GM12878 (cell line): ENCODE measurements around the gene ISCU. TPM values are rescaled to one million over a fixed set of nuclear protein-coding genes. Genes with fewer than 3 reads are reported as not detected.
A peak's percentile ranks its signal among the peaks of the same experiment; 100 is the strongest.

Experiments used
- ASH2L ChIP-seq: fragments of 300-600, 200-600 bp; sonication (generic); IDR thresholded peaks from 2 replicates; pipeline ENCODE4 v1.6.1; 2017; ENCODE audit warnings: low read depth, mild to moderate bottlenecking, borderline replicate concordance
- BACH1 ChIP-seq: fragments of 450-650 bp; IDR thresholded peaks from 2 replicates; pipeline ENCODE4 v1.6.1; 2017; ENCODE audit warnings: mild to moderate bottlenecking, borderline replicate concordance
- BCL11A ChIP-seq: IDR thresholded peaks from 2 replicates; pipeline ENCODE4 v1.6.1; 2011; ENCODE audit warnings: low read depth, low read length
- EGR1 ChIP-seq, 2 experiments: IDR thresholded peaks; 1 replicate in 1 of 2; 2 replicates in 1 of 2; pipeline ENCODE4 v1.6.1; 2011 to 2012; ENCODE audit warnings: low read depth in 2 of 2, low read length in 2 of 2, borderline replicate concordance in 1 of 2, mild to moderate bottlenecking in 1 of 2, moderate library complexity in 1 of 2
- ETV6 ChIP-seq, 2 experiments: fragments of 450-650 bp in 1 of 2; IDR thresholded peaks in 1 of 2; conservative IDR thresholded peaks in 1 of 2; 2 replicates each; pipeline ENCODE4 v1.6.1; 2014; ENCODE audit warnings: antibody characterized with exemption in 1 of 2, borderline replicate concordance in 1 of 2, low read depth in 1 of 2, mild to moderate bottlenecking in 1 of 2, moderate library complexity in 1 of 2
- JUND ChIP-seq: IDR thresholded peaks from 2 replicates; pipeline ENCODE4 v1.6.1; 2012; ENCODE audit warnings: low read depth, mild to moderate bottlenecking, low read length, improper control_type of control experiment, moderate library complexity
- MEF2B ChIP-seq: fragments of 450-650 bp; IDR thresholded peaks from 2 replicates; pipeline ENCODE4 v1.6.1; 2018; ENCODE audit warnings: mild to moderate bottlenecking, moderate library complexity; ENCODE audit not compliant: partially characterized antibody, poor library complexity, severe bottlenecking
- NFIC ChIP-seq: IDR thresholded peaks from 2 replicates; pipeline ENCODE4 v1.6.1; 2012; ENCODE audit warnings: low read depth, mild to moderate bottlenecking, inconsistent platforms, low read length, moderate library complexity
- PAX8 ChIP-seq: fragments of 450-650 bp; IDR thresholded peaks from 2 replicates; pipeline ENCODE4 v1.6.1; 2017; ENCODE audit warnings: mild to moderate bottlenecking, moderate library complexity
- STAT1 ChIP-seq: fragments of 450-650 bp; conservative IDR thresholded peaks from 2 replicates; pipeline ENCODE4 v1.6.1; 2014; ENCODE audit warnings: antibody characterized with exemption, mild to moderate bottlenecking
- TCF12 ChIP-seq: IDR thresholded peaks from 2 replicates; pipeline ENCODE4 v1.6.1; 2011; ENCODE audit warnings: low read depth, mild to moderate bottlenecking, low read length
- WRNIP1 ChIP-seq: IDR thresholded peaks from 2 replicates; pipeline ENCODE4 v1.6.1; 2011; ENCODE audit warnings: low read depth, low read length, improper control_type of control experiment, borderline replicate concordance
- ZNF24 ChIP-seq: fragments of 450-650 bp; IDR thresholded peaks from 2 replicates; pipeline ENCODE4 v1.6.1; 2017; ENCODE audit warnings: antibody characterized with exemption, mild to moderate bottlenecking
- polyA plus RNA-seq, 11 experiments: library from polyadenylated mRNA; depleted of rRNA in 4 of 11; unstranded in 6 of 11; stranded (reverse) in 5 of 11; fragments of >200 nt; fragmentation: Nextera tagmentation in 4 of 11; fragmentation: Illumina TruSeq in 1 of 11; extraction: Ambion mirVana in 4 of 11; extraction: Trizol in 1 of 11; gene quantifications; 1 replicate in 1 of 11; 2 replicates in 10 of 11; pipeline versions ENCODE4 v1.2.1 to v1.2.3, GENCODE V29; 2011 to 2016; ENCODE audit warnings: inconsistent platforms in 2 of 11, missing spikeins in 2 of 11, low read depth in 1 of 11
- total RNA-seq, 4 experiments: library from RNA; depleted of rRNA in 3 of 4; stranded (reverse); fragments of >200 nt in 3 of 4; fragmentation: Illumina TruSeq in 1 of 4; extraction: Trizol in 1 of 4; gene quantifications; 2 replicates each; pipeline versions ENCODE4 v1.2.1 to v1.2.3, GENCODE V29; 2013 to 2021
- TF ChIP-seq, protein P1 (sequence below): fragments of 450-650 bp; IDR thresholded peaks from 2 replicates; pipeline ENCODE4 v1.6.1; 2017; ENCODE audit warnings: mild to moderate bottlenecking, moderate library complexity
- TF ChIP-seq, protein P2 (sequence below): fragments of 450-650 bp; IDR thresholded peaks from 2 replicates; pipeline ENCODE4 v1.6.1; 2018; ENCODE audit warnings: mild to moderate bottlenecking, low read depth, moderate library complexity; ENCODE audit not compliant: partially characterized antibody
- TF ChIP-seq, protein P3 (sequence below): fragments of 150-350 bp; IDR thresholded peaks from 2 replicates; pipeline ENCODE4 v1.6.1; 2014; ENCODE audit warnings: mild to moderate bottlenecking, low read depth, low read length
- TF ChIP-seq, protein P4 (sequence below): fragments of 450-650 bp; IDR thresholded peaks from 2 replicates; pipeline ENCODE4 v1.6.1; 2017; ENCODE audit warnings: antibody characterized with exemption, mild to moderate bottlenecking, moderate library complexity

The ISCU gene
- total and polyA plus RNA-seq, 10 of the 15 experiments (the other 5 are each of a cell fraction or from before 2014, with no cell fraction given) = 32.8 to 260 (median 127) TPM

DNA sequence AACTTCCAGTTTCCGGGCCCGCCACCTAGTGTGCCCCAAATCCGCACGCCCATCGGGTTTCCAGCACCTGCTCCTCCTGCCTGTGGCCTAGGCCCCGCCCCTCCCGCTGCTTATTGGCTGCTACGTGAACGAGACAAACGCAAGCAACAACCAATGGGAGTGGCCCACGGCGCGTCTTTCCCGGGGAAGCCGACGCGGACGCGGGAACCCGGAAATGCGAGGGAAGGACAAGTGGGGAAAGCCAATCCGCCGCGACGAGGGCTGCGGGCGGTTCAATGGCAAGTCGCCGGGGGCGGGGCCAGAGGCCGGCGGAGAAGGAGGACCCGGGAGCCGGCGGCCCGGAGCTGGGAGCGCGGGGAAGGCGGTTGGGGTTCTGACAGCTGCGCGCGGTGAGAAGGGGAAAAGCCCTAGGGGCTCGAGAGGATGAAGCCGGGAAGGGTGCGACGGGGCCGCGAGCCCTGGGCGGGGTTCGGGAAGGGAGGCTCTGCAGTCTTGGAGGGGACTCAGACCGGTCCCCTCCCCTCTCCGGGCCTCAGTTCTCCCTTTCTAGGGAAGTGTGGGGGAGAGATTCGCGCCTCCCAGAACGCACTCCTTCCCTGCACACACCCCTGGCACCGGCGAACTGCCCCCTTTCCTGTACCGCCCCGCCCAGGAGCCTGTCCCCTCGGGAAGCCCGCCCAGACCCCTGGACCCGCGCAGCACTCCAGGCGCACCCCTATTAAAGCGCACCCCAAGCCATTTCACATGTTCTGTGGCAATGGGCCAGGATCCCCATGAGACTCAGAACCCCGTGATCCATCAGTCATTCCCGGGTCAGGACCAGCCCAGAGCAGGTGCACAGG, 47.2 kb upstream of the ISCU start, which contains the start of gene FICD (continued):
- TF ChIP-seq, protein P1, sequence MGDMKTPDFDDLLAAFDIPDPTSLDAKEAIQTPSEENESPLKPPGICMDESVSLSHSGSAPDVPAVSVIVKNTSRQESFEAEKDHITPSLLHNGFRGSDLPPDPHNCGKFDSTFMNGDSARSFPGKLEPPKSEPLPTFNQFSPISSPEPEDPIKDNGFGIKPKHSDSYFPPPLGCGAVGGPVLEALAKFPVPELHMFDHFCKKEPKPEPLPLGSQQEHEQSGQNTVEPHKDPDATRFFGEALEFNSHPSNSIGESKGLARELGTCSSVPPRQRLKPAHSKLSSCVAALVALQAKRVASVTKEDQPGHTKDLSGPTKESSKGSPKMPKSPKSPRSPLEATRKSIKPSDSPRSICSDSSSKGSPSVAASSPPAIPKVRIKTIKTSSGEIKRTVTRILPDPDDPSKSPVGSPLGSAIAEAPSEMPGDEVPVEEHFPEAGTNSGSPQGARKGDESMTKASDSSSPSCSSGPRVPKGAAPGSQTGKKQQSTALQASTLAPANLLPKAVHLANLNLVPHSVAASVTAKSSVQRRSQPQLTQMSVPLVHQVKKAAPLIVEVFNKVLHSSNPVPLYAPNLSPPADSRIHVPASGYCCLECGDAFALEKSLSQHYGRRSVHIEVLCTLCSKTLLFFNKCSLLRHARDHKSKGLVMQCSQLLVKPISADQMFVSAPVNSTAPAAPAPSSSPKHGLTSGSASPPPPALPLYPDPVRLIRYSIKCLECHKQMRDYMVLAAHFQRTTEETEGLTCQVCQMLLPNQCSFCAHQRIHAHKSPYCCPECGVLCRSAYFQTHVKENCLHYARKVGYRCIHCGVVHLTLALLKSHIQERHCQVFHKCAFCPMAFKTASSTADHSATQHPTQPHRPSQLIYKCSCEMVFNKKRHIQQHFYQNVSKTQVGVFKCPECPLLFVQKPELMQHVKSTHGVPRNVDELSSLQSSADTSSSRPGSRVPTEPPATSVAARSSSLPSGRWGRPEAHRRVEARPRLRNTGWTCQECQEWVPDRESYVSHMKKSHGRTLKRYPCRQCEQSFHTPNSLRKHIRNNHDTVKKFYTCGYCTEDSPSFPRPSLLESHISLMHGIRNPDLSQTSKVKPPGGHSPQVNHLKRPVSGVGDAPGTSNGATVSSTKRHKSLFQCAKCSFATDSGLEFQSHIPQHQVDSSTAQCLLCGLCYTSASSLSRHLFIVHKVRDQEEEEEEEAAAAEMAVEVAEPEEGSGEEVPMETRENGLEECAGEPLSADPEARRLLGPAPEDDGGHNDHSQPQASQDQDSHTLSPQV = no peak
- TF ChIP-seq, protein P2, sequence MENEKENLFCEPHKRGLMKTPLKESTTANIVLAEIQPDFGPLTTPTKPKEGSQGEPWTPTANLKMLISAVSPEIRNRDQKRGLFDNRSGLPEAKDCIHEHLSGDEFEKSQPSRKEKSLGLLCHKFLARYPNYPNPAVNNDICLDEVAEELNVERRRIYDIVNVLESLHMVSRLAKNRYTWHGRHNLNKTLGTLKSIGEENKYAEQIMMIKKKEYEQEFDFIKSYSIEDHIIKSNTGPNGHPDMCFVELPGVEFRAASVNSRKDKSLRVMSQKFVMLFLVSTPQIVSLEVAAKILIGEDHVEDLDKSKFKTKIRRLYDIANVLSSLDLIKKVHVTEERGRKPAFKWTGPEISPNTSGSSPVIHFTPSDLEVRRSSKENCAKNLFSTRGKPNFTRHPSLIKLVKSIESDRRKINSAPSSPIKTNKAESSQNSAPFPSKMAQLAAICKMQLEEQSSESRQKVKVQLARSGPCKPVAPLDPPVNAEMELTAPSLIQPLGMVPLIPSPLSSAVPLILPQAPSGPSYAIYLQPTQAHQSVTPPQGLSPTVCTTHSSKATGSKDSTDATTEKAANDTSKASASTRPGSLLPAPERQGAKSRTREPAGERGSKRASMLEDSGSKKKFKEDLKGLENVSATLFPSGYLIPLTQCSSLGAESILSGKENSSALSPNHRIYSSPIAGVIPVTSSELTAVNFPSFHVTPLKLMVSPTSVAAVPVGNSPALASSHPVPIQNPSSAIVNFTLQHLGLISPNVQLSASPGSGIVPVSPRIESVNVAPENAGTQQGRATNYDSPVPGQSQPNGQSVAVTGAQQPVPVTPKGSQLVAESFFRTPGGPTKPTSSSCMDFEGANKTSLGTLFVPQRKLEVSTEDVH = peak; percentile 84
- TF ChIP-seq TCF12 = peak; percentile 81
- TF ChIP-seq, protein P3, sequence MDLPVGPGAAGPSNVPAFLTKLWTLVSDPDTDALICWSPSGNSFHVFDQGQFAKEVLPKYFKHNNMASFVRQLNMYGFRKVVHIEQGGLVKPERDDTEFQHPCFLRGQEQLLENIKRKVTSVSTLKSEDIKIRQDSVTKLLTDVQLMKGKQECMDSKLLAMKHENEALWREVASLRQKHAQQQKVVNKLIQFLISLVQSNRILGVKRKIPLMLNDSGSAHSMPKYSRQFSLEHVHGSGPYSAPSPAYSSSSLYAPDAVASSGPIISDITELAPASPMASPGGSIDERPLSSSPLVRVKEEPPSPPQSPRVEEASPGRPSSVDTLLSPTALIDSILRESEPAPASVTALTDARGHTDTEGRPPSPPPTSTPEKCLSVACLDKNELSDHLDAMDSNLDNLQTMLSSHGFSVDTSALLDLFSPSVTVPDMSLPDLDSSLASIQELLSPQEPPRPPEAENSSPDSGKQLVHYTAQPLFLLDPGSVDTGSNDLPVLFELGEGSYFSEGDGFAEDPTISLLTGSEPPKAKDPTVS = no peak
- no peak for TF ChIP-seq EGR1 (IDR thresholded peaks at IDR 0.05; ENCODE audit: borderline replicate concordance in 1 of 2, low read depth in 2 of 2, low read length in 2 of 2)
- no peak for TF ChIP-seq JUND
- TF ChIP-seq ZNF24 = no peak
- TF ChIP-seq BCL11A = no peak
- TF ChIP-seq, protein P4, sequence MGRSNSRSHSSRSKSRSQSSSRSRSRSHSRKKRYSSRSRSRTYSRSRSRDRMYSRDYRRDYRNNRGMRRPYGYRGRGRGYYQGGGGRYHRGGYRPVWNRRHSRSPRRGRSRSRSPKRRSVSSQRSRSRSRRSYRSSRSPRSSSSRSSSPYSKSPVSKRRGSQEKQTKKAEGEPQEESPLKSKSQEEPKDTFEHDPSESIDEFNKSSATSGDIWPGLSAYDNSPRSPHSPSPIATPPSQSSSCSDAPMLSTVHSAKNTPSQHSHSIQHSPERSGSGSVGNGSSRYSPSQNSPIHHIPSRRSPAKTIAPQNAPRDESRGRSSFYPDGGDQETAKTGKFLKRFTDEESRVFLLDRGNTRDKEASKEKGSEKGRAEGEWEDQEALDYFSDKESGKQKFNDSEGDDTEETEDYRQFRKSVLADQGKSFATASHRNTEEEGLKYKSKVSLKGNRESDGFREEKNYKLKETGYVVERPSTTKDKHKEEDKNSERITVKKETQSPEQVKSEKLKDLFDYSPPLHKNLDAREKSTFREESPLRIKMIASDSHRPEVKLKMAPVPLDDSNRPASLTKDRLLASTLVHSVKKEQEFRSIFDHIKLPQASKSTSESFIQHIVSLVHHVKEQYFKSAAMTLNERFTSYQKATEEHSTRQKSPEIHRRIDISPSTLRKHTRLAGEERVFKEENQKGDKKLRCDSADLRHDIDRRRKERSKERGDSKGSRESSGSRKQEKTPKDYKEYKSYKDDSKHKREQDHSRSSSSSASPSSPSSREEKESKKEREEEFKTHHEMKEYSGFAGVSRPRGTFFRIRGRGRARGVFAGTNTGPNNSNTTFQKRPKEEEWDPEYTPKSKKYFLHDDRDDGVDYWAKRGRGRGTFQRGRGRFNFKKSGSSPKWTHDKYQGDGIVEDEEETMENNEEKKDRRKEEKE = no peak
- no peak for TF ChIP-seq PAX8
- peak; percentile 67 for TF ChIP-seq BACH1
- no peak for TF ChIP-seq NFIC
- no peak for TF ChIP-seq ASH2L
- TF ChIP-seq MEF2B = no peak
- no peak for TF ChIP-seq STAT1
- TF ChIP-seq WRNIP1 = no peak
- TF ChIP-seq ETV6 (conservative IDR thresholded peaks at IDR 0.05 in 1 of 2, IDR thresholded peaks at IDR 0.05 in 1 of 2; ENCODE audit: borderline replicate concordance in 1 of 2, low read depth in 1 of 2) = 0 out of 4 replicates have a peak, but pooled peaks of 1 of the 2 experiments have one; percentile 29
